IMR-90 (cell line): ENCODE results near the gene NRDC.

Experiments
- BHLHE40 ChIP-seq: fragments of 150-350 bp; IDR thresholded peaks from 2 replicates; pipeline ENCODE4 v1.6.1; 2016; ENCODE audit warnings: mild to moderate bottlenecking, low read depth, low read length
- POLR2A ChIP-seq: IDR thresholded peaks from 2 replicates; pipeline ENCODE4 v1.6.1; 2012; ENCODE audit warnings: mild to moderate bottlenecking, low read depth, low read length
- USF2 ChIP-seq: fragments of 150-350 bp; IDR thresholded peaks from 2 replicates; pipeline ENCODE4 v1.6.1; 2017; ENCODE audit warnings: mild to moderate bottlenecking, antibody characterized with exemption, low read length, low read depth
- TF ChIP-seq, protein P1 (sequence below): conservative IDR thresholded peaks from 2 replicates; pipeline ENCODE4 v1.5.1; 2012; ENCODE audit warnings: mild to moderate bottlenecking, low read depth, low read length, improper control_type of control experiment

GRCh38 chr1:51755437-51755836 is 123.1 kb downstream of the NRDC start:
- no peak for TF ChIP-seq BHLHE40
- no peak for TF ChIP-seq POLR2A
- TF ChIP-seq USF2 = no peak
- TF ChIP-seq, protein P1, sequence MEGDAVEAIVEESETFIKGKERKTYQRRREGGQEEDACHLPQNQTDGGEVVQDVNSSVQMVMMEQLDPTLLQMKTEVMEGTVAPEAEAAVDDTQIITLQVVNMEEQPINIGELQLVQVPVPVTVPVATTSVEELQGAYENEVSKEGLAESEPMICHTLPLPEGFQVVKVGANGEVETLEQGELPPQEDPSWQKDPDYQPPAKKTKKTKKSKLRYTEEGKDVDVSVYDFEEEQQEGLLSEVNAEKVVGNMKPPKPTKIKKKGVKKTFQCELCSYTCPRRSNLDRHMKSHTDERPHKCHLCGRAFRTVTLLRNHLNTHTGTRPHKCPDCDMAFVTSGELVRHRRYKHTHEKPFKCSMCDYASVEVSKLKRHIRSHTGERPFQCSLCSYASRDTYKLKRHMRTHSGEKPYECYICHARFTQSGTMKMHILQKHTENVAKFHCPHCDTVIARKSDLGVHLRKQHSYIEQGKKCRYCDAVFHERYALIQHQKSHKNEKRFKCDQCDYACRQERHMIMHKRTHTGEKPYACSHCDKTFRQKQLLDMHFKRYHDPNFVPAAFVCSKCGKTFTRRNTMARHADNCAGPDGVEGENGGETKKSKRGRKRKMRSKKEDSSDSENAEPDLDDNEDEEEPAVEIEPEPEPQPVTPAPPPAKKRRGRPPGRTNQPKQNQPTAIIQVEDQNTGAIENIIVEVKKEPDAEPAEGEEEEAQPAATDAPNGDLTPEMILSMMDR = no peak
